ENCODE measurements around the gene GPR26.

The GPR26 gene

GRCh38 chr10:123666318-123667236, at the start of gene GPR26:
Gene GPR26, plus strand, starts transcription at chr10:123666355. Its CDS starts 53 bp downstream, at chr10:123666408.
- peak; percentile 11 for DNase-seq

GRCh38 chr10:123618224-123618623, 47.9 kb upstream of the GPR26 start:
- no peak for DNase-seq

DNA sequence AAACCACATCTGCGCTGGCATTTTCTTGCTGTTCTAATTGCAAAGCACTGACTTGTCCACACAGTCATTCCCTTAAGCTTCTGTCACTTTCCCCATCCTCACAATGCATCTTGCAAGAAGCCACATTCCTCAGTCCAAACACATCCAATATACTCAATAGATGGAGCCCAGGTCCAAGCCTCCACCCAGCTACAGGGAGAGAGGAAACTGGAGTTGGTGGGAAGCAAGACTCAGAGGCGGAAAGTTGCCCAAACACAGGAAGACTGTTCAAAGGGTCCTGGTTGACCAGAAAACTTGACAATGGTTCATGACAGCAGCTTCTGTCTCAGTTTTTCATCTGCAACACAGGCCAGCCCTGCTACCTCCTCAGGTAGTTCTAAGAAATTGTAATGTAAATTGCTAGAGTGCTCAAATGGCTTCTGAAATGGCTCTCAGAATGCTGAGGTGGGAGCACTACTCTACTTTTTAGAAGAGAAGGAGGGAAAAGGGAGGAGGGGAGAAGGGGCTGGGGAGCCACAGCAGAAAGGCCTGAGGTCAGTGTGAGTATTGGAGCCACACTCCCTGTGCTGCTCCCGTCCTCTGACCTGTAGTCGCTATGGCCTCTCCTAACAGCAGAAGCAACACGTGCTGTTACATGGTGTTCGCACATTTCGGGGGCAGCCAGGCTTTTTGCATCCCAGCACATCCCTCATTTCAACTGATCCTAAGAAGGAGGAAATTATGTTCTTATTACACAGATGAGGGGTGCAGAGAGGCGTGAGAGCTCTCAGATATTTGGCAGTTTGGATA, 46.9 kb upstream of the GPR26 start:
- no peak for DNase-seq

GRCh38 chr10:123620621-123621020, 45.5 kb upstream of the GPR26 start:
- DNase-seq: no peak

DNA sequence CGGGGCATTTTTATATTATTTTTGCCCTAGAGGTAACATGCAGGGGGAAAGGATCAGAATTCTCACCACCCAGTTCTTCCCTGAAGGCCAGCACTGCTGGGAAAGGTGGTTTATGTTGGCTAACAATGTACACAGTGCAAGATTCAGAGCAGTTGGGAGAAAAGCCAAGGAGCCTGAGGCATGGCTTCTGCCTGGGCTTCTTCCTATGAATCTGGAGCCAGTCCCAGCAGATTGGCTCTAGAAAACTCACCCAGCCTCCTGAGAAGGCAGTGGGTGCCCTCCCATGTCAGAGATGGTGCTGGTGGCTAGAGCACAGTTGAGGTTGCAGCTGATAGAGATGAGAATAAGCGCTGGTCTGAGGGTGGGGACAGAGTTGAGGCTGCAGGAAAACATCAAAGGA, 44.7 kb upstream of the GPR26 start:
- DNase-seq: no peak

DNA sequence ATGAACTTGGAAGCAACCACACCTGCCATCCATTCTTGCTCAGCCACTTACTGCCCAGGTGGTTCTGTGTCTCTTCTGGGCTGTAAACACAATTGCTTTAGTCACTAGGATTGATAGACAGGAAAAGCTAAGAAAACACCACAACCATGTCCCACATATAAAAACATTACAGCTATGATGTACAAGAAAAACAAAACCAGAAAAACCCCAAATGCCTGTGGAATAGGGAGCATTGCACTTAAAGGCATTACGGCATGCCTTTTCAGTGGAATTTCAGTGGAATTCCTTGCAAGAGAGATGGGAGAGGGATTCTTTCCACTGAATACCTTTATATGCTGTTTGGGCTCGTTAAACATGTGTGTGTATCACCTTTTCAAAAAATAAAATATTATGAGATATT, 44.2 kb upstream of the GPR26 start:
- DNase-seq: no peak

- DNase-seq: no peak
Observed at GRCh38 chr10:123622381-123622780, 43.8 kb upstream of the GPR26 start.

- DNase-seq: no peak
Observed at GRCh38 chr10:123624086-123624485, 42.1 kb upstream of the GPR26 start.

DNA sequence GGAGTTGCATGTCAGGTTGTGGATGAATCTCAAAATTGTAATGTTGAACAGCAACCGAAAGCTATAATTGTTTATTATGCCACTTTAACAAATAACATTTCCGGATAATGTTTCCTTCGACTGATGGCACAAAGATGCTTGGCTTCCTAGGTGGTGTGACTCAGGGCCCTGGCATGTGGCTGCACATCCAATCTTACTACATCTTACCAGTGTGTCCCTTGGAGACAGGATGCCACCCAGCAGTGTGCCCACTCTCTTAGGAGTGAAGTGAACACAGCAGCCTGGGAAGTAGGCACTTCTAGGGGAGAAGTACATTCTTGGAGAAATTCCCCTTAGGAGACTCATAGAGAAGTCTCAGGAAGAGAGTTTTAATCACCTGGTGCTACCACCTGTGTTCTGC, 33.0 kb upstream of the GPR26 start:
- no peak for DNase-seq

- DNase-seq: no peak
Observed at GRCh38 chr10:123633636-123634035, 32.5 kb upstream of the GPR26 start.

DNA sequence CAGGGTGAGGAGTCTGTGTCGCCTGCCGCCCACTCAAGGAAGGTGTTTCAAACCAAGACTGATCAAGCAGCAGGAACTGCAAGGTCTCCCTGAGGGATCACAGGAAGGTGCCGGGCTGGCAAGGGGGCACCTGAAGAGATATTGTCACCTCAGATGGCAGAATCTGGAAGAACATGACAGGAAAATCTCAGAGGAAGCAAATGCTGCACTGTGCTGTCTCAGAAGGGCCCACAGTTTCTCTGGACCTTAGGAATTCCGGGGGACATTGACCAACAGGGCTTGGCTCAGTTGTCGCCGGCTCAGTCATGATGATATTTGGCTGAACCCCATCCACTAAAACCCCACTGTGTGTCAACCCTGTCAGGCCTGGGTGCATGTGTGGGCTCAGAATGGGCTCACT, 31.9 kb upstream of the GPR26 start:
- DNase-seq: no peak

GRCh38 chr10:123635131-123635530, 31.0 kb upstream of the GPR26 start:
- no peak for DNase-seq

GRCh38 chr10:123635745-123636144, 30.4 kb upstream of the GPR26 start:
- DNase-seq: no peak

DNA sequence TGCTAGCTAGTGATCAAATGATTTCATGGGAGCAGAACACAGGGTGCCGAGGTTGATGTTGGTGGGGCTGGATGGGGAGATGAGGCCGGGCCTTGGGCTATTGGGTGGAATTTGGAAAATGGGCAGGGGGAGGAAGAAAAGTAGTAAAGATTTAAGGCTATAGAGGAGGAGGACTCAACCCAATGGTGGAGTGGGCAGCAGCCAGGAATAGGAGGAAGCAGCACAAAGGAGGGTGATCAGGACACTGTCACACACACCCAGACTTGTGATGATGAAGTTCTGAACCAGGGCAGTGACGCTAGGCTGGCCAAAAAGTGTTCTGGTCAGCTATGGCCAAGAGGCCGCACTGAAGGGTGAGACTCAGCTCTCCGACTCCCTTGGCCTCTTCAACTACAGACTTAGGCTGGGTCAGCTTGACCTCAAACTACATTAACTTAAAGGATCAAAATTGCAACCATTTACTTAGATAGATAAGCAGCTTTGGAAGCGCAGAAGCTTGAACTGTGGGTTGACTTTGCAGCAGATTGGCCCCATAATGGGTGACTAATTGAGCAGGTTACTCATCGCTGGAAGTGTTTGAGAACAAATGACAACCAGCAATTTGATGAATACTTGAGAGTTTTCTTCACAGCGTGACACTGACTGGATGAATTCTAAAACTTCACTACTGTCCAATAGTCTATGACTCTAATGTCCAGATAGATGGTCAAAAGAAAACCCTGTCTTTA, 29.4 kb upstream of the GPR26 start:
- no peak for DNase-seq

DNA sequence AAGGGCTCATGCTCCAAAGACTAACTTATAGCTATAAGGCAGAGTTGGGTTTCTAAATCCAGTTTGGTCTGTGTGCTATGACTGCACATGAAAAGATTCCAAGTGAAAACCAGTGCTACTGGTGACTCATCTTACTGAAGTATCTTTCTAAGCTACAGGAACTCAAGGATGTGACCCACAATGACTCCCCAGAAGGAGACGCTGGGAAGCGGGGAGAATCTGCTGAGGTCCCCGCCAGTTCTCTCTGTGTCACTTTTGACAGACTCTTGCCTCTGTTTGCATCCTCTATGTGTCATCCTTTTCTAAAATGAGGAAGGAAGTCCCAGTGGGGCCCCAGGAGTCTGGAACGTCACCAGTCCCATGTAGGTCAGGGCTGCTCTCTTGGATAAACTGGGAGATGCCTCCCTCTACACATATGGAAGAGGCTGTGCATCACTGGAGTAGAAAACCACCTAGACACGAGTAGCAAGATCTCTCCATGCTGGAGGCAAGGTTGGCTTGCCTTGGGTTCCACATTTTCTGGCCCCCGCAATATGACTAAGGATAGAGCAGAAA, 28.8 kb upstream of the GPR26 start:
- DNase-seq: no peak

DNA sequence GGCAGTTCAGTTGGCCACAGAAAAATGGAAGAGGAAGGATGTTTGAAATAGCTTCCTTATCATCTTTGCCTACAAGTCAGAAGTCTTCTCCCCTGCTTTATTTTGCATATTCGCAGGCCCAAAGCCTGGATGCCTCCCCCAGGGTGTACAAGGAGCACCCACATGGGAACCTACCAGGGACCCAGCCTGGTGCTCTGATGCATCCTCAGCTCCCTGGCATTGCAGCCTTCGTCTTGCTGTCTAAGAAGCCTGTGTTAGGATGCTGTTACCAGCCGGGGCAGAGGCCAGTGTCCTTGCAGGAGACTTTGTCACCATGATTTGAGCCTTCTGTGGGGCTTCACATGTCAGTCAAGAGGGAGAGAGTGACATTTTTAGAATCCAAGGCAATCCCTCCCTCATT, 27.0 kb upstream of the GPR26 start:
- no peak for DNase-seq

- DNase-seq: no peak
Observed at GRCh38 chr10:123640016-123640535, 26.1 kb upstream of the GPR26 start.

- no peak for DNase-seq
Observed at GRCh38 chr10:123642293-123642692, 23.9 kb upstream of the GPR26 start.

- no peak for DNase-seq
Observed at GRCh38 chr10:123642697-123643096, 23.5 kb upstream of the GPR26 start.

GRCh38 chr10:123643315-123643714, 22.8 kb upstream of the GPR26 start:
- DNase-seq: no peak

DNA sequence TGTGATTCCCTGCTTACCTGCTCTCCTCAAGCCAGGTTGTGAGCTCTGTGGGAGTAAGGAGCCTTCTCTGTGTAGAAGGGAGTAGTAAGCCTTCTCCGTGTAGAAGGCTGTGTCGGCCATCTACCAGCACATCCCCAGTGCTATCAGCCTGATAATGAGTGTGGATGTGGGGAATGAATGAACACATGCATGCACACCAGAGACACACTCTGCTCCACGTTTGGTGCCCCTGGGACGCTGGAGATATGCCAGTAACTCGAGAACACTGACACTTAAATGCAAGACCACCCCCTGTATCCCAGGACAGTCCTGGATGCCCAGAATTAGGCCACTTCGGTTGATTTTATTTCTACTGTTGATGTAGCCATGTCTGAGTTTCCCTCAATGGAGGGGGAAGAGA, 21.1 kb upstream of the GPR26 start:
- DNase-seq: no peak

DNA sequence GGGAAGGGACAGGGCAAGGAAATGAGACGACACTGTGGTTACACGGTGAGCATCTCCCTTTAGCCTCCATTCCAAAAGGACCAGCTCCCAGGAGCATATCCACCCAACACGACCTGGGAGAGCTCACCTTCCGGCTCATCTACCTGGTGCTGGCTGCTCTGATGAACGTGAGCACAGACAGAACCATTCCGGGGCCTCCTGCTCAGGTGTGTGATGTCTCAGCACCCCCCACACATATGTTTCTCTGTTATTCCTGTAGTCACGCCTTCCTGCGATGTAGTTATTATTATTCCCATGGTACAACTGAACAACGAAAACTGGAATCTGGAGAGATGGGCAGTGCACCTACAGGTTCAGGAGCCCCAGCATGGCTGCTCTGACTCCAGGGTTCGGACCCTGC, 20.5 kb upstream of the GPR26 start:
- DNase-seq: no peak

GRCh38 chr10:123648595-123648994, 17.6 kb upstream of the GPR26 start:
- DNase-seq: no peak

Data from hematopoietic multipotent progenitor cell treated with erythropoietin and hydrocortisone succinate and interleukin-3 and kit ligand, for 6 days (in vitro differentiated cells).